HG02970 (cell line): Measurements from ENCODE around the gene SMG1.
"Not testable (repeated sequence)": the region's sequence is repeated elsewhere in the genome, so short reads cannot be mapped to it uniquely, and the experiment has no call there.

Source experiments
- ATAC-seq: cut with Tn5 transposase; IDR thresholded peaks from one replicate; pipeline ENCODE4 v1.9.1; 2021; ENCODE audit warnings: mild to moderate bottlenecking, moderate library complexity, moderate number of reproducible peaks; ENCODE audit not compliant: unreplicated experiment, low FRiP score

Gene SMG1

DNA sequence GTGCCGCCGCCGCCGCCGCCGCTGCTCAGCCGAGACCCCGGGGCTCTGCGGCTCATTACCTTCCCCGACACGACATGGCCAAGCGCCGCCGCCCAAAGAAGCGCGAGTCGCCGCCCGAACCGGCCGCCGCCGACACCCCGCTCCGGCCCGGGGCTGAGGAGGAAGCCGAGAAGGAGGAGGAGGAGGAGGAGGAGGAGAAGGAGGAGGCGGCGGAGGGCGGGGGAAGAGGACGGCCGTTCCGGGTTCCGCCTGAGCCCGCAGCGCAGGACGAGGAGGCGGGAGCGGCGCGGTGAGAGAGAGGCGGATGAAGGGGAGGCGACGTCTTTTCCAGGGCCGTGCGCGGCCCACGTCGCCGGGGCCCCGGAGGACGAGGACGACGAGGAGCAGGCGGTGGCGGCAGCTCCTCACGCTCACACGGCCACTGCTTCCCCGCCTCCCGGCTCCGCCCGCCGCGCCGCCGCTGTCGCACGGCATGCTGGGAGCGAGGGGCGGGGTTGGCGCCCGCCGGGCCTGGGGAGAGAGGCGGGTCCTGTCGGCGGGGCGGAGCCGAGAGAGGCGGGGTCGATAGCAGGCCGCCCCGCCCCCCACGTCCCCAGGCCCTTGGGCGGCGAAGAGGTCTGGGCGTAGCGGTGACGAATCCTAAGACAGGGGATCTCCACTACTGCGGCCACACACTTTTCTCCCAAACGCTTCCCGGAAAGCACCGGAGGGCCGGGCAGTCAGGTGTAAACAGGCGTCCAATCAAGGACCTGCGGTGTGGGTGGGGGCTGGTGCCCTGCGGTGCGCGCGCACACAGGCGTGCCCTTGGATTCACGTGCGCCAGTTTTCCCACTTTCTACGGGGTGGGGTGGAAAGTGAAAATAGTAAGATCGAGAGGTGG is at the start of gene SMG1:
Gene SMG1, minus strand, starts transcription at position 423 of the 880 bp plus-strand sequence. Its CDS starts 367 bp downstream, at position 56.
- ATAC-seq = peak; percentile 95

DNA sequence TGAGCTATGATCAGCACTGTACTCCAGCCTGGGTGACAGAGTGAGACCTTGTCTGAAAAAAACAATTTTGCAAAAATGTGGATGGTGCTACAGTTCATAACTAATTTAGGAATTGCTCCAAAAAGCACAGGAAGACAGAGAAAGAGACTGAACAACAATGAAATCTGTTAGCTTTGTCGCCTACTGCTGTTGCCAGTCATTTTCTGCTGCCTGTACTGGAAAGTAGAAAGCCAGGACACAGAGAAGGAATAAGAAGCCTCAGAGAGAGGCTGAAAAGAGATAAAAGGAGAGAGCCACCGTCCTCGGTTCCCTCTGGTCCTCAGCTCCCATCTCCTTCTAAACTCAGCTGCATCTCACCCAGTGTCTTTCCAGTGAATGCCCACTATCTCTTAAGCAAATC is 48.9 kb upstream of the SMG1 start:
- no peak for ATAC-seq

DNA sequence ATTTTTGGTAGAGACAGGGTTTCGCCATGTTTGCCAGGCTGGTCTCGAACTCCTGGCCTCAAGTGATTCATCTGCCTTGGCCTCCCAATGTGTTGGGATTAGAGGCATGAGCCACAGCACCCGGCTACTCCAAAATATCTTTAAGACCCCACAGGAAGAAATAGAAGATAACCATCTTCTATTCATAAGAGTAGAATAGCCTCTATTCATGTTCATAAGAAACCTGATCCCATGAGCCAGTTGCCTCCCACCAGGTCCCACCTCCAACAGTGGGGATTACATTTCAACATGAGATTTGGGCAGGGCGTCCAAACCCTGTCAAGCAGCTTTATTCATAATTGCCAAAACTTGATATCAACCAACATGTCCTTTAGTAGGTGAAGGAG is 43.6 kb upstream of the SMG1 start:
- ATAC-seq = no peak

DNA sequence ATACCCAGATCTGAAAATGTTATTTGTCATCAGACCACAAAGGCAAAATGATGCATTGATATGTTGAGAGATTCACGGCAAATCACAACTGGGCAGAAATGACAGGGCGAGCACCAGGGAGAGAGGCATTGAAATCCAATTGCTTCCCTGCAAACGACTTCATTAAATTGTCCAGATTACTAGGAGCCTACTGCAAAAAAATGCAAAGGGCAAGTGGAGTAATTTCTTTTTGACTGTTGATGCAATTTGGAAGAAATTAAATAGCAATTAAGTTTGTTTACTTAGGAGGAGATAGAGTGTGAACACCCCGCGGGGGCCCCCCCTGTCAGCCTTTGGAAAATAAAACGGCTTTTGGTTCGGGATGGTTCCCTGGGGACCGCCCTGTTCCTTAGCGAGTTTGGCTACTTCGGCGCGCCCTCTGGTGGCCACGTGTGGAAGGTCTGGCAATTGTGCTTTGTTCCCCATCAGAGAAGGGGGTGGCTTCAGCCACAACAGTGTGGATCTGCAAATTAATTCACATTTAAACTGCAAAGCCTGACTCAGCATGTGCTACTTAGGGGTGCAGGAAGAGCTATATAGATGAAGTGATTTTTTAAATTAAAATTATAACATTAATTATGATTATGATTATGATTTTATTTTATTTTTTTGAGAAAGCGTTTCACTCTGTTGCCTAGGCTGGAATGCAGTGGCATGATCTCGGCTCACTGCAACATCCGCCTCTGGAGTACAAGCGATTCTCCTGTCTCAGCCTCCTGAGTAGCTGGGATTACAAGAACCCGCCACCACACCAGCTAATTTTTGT is 43.0 kb upstream of the SMG1 start:
- no peak for ATAC-seq

DNA sequence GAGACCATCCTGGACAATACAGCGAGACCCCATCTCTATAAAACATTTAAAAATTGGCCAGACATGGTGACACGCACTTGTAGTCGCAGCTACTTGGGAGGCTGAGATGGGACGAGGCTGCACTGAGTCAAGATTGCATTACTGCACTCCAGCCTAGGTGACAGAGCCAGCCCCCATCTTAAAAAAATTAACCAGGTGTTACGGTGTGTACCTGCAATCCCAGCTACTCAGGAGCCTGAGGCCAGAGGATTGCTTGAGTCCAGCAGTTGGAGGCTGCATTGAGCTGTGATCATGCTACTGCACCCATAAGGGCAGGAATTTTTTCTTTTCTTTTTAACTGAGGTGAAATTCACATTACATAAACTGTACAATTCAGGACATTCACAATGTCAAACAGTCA is 40.6 kb upstream of the SMG1 start:
- no peak for ATAC-seq

DNA sequence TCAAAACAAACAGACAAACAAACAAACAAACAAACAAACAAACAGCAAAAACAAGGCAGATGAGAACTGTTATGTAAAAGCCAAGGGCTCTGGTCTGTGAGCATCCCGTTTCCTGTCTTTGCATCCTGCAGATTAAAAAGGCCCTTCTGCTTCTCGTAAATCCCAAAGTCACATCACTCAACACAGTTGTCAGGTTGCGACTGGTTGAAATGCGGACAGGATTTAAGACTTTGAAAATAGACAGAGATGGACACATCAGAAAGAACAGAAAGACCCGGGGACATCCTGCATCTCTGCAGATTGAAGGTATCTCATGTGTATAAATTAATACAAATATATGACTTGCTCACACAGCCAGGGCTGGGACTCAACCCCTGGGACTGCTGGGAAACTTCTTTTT is 39.3 kb upstream of the SMG1 start:
- no peak for ATAC-seq

DNA sequence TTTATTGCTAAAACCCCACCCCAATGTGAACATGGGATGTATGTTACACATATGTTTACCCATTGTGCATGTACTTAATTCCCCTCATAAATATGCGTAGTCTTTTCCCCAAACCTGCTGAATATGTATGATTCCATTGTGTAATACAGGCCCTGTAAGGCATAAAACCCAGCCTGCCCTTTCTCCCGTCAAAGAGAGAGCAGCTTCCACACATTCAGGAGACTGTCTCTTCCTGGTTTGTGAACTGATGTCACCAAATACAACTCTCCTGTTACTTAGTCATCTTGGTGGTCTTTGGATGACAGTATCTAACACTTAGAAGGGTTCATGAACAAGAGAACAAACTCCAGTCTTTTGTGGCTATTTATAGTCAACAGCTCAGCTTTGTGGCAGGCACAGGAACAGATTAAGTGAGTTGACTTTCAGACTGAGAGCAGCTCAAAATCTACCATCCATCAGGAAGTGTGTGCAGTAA is 32.9 kb upstream of the SMG1 start:
- ATAC-seq = no peak

DNA sequence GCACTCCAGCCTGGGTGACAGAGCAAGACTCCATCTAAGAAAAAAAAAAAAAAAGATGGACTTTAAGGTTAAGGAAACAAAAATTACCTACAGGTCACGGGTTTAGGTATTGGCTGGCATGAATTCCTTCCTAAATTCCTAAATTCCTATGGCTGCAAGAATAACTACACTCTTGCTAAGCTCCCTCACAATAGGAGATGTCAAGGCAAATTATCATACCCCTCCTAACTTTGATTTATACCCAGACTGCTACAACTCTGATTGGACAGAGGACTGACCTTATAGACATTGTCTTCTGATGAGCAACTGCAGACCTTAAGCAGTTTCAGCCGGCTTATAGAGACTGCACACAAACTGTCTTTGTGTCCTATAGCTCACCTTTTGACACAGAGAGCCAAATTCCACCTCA is 32.4 kb upstream of the SMG1 start:
- ATAC-seq = no peak

DNA sequence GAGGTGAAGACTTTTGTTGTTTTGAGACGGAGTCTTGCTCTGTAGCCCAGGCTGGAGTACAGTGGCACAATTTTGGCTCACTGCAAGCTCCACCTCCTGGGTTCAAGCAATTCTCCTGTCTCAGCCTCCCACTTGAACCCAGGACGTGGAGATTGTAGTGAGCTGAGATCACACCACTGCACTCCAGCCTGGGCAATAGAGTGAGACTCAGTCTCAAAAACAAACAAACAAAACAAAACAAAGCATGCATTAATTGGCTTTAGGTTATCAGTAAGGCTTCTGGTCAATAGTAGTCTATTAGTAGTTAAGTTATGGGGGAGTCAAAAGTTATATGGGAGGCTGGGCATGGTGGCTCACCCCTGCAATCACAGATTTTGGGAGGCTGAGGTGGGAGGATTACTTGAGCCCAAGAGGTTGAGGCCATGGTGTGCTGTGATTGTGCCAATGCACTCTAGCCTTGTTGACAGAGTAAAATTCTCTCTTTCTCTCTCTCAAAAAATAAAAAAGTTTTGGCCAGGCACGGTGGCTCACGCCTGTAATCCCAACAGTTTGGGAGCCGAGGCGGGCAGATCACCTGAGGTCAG is 30.5 kb upstream of the SMG1 start:
- ATAC-seq = not testable (repeated sequence)

DNA sequence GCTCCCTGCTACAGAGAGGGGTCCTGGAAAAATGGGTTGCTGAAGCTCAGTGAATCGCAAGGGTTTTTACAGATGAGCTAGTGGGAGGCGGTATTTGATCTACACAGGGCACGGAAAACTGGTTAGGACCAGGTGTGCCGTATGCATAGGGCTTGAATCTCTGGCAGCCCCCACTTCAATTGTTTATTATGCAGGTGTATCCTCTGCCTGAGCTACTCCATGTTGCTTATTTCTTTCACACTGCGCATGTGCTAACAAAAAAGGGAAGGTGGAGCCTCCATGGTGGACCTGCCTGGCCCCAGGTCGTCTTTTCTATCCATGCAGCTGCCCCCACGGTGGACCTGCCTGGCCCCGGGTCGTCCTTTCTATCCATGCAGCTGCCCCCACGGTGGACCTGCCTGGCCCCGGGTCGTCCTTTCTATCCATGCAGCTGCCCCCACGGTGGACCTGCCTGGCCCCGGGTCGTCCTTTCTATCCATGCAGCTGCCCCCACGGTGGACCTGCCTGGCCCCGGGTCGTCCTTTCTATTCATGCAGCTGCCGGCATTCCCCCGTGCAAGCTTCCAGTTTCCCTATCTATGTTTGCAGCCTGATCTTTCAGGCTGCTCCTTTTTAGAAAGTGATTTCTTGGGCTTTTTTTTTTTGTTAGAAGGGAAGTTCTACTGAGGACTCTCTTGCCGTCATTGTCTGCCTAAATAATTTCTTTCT is 29.8 kb upstream of the SMG1 start:
- ATAC-seq = not testable (repeated sequence)

DNA sequence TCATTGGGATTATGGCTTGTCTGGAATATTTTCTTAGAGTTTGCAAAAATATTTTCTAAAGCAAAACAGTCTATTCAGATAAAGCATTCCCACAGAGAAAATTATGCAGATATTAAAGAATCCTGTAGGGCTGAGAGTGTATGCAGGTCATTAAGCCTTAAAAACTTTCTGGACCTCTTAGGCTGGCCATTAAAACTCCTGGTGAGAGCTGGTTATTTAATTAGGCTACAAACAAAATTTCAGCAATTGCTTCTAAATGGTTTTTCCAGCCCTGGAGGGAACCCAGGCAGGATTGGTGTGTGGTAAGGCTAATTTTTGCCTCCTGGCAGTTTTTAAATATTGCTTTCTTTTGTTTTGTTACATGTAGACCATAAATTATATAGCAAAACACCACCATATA is 27.3 kb upstream of the SMG1 start:
- no peak for ATAC-seq

DNA sequence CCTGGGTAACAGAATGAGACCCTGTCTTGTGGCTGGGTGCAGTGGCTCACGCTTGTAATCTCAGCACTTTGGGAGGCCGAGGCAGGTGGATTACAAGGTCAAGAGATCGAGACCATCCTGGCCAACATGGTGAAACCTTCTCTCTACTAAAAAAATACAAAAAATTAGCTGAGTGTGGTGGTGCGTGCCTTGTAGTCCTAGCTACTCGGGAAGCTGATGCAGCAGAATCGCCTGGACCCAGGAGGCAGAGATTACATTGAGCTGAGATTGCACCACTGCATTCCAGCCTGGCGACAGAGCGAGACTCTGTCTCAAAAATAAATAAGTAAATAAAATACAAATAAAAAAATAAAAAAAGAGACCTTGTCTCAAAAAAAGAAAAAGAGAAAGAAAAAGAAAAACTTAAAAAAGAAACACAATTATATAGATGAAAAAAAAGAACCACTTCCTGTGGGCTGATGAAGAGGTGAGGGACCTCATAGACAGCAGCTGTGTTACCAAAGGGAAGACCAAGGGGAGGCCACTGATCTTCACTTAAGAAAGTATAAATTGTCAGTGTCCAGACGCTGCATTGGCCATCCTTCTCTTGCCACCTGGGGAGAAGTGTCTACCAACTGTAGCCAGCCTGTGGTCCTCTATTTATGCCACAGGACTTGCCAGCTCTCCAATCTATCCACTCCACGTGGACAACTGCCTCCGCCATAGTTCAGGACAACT is 24.4 kb upstream of the SMG1 start:
- ATAC-seq = no peak

DNA sequence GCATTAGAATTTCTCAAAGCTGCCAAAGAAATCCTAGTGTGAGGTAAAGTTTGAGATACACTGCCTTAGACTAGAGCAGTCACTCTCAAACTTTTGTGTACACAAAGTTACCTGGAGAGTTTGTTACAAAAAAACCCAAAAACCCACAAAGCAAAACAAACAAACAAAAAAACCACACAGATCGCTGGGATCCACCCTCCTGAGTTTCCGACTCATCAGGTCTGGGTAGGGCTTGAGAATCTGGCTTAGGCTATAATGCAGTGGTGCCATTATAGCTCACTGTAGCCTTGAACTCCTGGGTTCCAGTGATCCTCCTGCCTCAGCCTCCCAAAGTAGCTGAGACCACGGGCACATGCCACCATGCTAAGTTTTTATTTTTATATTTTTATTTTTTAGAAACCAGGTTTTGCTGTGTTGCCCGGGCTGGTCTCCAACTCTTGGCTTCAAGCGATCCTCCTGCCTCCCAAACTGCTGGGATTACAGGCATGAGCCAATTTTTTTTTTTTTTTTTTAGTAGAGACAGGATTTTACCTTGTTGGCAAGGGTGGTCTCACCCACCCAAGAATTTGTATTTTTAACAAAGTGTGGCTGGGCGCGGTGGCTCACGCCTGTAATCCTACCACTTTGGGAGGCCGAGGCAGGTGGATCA is 22.3 kb upstream of the SMG1 start:
- no peak for ATAC-seq

DNA sequence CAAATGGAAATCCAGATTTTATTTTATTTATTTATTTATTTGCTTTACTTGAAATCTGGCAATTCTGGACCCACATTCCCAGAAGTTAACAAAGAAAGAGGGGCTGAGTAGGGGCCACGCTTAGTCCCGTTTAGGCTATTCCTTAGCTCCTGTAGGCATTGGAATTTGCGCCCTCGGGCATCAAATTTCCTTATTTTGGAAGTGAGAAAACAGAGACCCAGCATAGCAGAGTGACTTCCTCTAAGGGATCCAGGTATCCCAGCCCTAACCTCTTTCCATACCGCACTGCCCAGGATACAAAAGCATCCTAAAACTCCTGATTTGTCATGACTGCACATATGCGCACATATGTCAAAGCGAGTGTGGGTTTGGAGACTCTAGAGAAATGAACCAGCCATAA is 19.0 kb upstream of the SMG1 start:
- ATAC-seq = no peak

DNA sequence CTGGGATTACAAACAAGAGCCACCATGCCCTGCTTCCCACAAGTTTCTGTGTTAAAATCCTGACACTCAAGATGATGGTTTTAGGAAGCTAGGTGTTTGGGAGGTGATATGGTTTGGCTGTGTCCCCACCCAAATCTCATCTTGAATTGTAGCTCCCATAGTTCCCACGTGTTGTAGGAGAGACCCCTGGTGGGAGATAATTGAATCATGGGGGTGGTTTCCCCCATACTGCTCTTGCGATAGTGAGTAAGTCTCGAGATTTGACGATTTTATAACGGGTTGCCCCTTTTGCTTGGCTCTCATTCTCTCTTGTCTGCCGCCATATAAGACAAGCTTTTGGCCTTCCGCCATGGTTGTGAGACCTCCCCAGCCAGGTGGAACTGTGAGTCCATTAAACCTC is 17.2 kb upstream of the SMG1 start:
- ATAC-seq = no peak

DNA sequence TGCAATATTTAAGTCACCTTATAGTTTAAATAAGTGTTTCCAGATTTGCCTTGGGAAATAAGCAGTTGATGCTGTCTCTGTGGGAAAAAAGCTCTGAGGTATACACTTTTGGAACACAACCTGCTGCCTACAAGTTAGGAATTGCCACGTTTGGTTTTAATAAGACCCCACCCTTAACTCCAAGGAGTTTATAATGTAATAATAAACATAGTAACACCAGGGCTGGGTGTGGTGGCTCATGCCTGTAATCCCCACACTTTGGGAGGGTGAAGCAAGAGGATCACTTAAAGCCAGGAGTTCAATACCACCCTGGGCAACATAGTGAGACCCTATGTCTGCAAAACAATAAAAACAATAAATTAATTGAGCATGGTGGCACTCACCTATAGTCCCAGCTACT is 15.9 kb upstream of the SMG1 start:
- no peak for ATAC-seq

DNA sequence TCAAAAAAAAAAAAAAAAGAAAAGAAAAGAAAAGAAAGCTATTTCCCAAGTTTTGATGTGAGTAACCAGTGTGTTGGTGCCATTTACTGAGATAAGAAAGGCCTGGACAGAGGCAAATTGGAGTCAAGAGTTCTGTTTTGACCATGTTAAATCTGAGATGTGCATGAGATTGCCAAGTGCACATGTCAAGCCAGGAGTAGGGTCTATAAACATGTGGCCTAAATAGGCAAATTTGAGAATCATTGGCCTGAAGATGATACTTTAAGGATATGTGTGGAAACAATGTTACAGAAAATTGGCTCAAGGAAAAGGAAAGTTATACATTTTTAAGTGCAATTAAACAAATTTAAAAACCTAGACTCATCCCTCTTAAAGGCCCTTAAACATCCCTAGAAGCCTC is 15.3 kb upstream of the SMG1 start:
- ATAC-seq = no peak

DNA sequence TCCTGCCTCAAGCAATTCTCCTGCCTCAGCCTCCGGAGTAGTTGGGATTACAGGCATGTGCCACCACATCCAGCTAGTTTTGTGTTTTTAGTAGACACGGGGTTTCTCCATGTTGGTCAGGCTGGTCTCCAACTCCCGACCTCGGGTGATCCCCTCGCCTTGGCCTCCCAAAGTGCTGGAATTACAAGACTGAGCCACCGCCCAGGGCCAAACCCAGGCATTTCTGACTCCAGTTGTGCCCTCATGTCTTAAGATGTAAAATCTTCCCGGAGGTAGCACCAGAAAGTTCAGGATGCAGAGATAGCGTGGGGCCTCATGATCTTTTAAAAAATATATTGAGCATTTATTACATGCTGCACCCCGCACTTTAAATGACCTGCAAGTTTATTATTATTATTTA is 12.8 kb upstream of the SMG1 start:
- ATAC-seq = no peak

DNA sequence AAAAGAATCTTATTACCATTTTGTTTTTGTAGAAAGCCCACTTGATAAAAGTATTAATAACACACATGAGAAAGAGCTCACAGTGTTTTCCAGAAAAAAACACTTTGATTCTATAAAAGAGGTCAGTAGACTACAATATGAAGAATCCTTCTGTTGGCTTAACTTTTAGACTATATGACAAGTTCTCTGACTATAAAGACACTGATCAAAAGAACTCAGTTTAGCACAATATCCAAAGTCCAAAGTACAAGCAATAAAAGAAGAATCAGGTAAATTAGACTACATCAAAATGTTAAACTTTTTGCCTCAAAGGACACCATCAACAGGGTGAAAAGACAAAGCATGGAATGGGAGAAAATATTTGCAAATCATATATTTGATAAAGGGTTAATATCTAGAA is 11.2 kb upstream of the SMG1 start:
- no peak for ATAC-seq
